B cell (primary cell): ENCODE data around the gene PIAS3.

ENCODE experiments used
- EZH2 ChIP-seq: IDR thresholded peaks from 2 replicates; pipeline ENCODE4 v1.6.1; 2012; ENCODE audit warnings: borderline replicate concordance, low read depth, mild to moderate bottlenecking, moderate library complexity, low read length; ENCODE audit not compliant: insufficient read depth, poor library complexity, severe bottlenecking
- TF ChIP-seq, protein P1 (sequence below): fragments of 200-600 bp; IDR thresholded peaks from one replicate; pipeline ENCODE4 v1.8.0; 2022; ENCODE audit warnings: antibody characterized with exemption, mild to moderate bottlenecking

DNA sequence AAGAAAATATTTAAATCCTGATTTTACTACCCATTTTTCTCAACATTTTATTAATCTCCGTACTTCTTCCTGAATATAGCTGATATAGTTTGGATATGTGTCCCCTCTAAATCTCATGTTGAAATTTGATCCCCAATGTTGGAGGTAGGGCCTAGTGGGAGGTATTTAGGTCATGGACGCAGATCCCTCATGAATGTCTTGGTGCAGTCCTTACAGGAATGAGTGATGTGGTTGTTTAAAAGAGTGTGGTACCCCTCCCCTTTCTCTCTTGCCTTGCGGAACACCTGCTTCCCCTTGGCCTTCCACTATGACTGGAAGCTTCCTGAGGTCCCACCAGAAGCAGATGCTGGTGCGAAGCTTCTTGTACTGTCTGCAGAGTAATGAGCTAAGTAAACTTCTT, 52.5 kb downstream of the PIAS3 start:
- TF ChIP-seq, protein P1, sequence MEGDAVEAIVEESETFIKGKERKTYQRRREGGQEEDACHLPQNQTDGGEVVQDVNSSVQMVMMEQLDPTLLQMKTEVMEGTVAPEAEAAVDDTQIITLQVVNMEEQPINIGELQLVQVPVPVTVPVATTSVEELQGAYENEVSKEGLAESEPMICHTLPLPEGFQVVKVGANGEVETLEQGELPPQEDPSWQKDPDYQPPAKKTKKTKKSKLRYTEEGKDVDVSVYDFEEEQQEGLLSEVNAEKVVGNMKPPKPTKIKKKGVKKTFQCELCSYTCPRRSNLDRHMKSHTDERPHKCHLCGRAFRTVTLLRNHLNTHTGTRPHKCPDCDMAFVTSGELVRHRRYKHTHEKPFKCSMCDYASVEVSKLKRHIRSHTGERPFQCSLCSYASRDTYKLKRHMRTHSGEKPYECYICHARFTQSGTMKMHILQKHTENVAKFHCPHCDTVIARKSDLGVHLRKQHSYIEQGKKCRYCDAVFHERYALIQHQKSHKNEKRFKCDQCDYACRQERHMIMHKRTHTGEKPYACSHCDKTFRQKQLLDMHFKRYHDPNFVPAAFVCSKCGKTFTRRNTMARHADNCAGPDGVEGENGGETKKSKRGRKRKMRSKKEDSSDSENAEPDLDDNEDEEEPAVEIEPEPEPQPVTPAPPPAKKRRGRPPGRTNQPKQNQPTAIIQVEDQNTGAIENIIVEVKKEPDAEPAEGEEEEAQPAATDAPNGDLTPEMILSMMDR, result no peak
- TF ChIP-seq EZH2, result no peak
